ENCODE data around the gene MSMP. TPM values are rescaled to one million over a fixed set of nuclear protein-coding genes. Genes with fewer than 3 reads are reported as not detected.

MSMP gene
- total and polyA plus RNA-seq, 2 donors (not counting 3 experiments of a cell fraction or from before 2014, with no cell fraction given), result 18.8 to 29.0 TPM

DNA sequence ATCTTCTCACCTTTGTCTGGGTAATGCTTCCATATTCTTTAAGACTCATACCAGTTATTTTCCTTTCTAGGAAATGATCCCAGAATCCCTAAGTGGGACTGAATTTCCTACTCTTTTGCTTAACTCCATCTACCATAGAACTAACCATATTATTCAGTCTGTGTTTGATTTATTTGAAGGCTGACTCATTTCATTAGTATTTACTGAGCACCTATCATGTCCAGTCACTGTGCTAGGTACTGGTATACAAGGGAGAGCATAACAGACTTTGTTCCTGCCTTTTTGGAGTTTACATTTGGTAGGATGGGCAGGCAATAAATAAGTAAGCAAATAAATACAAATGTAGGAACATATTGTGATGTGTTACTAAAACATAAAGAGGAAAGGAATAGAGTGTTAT is 41.6 kb upstream of the MSMP start:
- no peak overlapping the region for H3K4me3 ChIP-seq (replicated peaks in 1 of 3; ENCODE audit: insufficient read depth in 1 of 3, low read depth in 1 of 3, low read length in 3 of 3)
- peaks cover 41% of the 10 kb centered on the region for H3K4me1 ChIP-seq (ENCODE audit: control insufficient read depth, extremely low read depth, insufficient read depth, low read length)
- no peaks in the 10 kb centered on the region for H4K20me1 ChIP-seq (replicated peaks; ENCODE audit: control insufficient read depth, extremely low read depth, insufficient read depth, low read length)
- dilution Hi-C loops (cut with MboI; ENCODE audit: extremely low pct_ligation_motif_present, low sequenced_read_pairs), result no loop called here
- CTCF ChIA-PET, result interaction anchor here (1.1 to 1.4 kb wide), 3 partner anchors 20 to 87 kb away, joined by 3 to 5 read pairs (median 5); no protein-coding TSS in a partner anchor
- DNase-seq (ENCODE audit: low read depth, low spot score), result no peak
- no peak for TF ChIP-seq GATA2 (IDR thresholded peaks at IDR 0.05; ENCODE audit: insufficient read depth, insufficient read length, low read depth, low read length)
- no peak for TF ChIP-seq EZH2 (IDR thresholded peaks at IDR 0.05; ENCODE audit: borderline replicate concordance, low read depth, low read length, severe bottlenecking)
- TF ChIP-seq JUN (IDR thresholded peaks at IDR 0.05; ENCODE audit: borderline replicate concordance, insufficient read depth, insufficient read length, low read depth), result no peak
- TF ChIP-seq, protein P1, sequence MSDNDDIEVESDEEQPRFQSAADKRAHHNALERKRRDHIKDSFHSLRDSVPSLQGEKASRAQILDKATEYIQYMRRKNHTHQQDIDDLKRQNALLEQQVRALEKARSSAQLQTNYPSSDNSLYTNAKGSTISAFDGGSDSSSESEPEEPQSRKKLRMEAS (IDR thresholded peaks at IDR 0.05; ENCODE audit: insufficient read depth, insufficient read length), result no peak
- no peak for TF ChIP-seq MYC (IDR thresholded peaks at IDR 0.05; ENCODE audit: low read depth, low read length)
- TF ChIP-seq, protein P2, sequence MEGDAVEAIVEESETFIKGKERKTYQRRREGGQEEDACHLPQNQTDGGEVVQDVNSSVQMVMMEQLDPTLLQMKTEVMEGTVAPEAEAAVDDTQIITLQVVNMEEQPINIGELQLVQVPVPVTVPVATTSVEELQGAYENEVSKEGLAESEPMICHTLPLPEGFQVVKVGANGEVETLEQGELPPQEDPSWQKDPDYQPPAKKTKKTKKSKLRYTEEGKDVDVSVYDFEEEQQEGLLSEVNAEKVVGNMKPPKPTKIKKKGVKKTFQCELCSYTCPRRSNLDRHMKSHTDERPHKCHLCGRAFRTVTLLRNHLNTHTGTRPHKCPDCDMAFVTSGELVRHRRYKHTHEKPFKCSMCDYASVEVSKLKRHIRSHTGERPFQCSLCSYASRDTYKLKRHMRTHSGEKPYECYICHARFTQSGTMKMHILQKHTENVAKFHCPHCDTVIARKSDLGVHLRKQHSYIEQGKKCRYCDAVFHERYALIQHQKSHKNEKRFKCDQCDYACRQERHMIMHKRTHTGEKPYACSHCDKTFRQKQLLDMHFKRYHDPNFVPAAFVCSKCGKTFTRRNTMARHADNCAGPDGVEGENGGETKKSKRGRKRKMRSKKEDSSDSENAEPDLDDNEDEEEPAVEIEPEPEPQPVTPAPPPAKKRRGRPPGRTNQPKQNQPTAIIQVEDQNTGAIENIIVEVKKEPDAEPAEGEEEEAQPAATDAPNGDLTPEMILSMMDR (IDR thresholded peaks at IDR 0.05; ENCODE audit: extremely low read depth in 1 of 2, insufficient read depth in 1 of 2, low read depth in 1 of 2, low read length in 2 of 2), result no peak
- no peak for TF ChIP-seq POLR2AphosphoS5 (IDR thresholded peaks at IDR 0.05; ENCODE audit: insufficient read depth, low read depth, low read length)
- TF ChIP-seq POLR2A (IDR thresholded peaks at IDR 0.05; ENCODE audit: low read depth, low read length), result no peak
- TF ChIP-seq FOS (IDR thresholded peaks at IDR 0.05; ENCODE audit: borderline replicate concordance, insufficient read depth, low read length), result no peak
- no peak overlapping the region for H3K27ac ChIP-seq (ENCODE audit: insufficient read depth, low read depth, low read length)
- peaks cover 7% of the 10 kb centered on the region for H3K79me2 ChIP-seq (ENCODE audit: control insufficient read depth, insufficient read depth, low read length)
- H3K36me3 ChIP-seq (ENCODE audit: control insufficient read depth in 2 of 2, extremely low read depth in 1 of 2, insufficient read depth in 2 of 2, low read length in 2 of 2), result no peaks in the 10 kb centered on the region
- intact Hi-C loops (cut with micrococcal nuclease), result no loop called here
- no peaks in the 10 kb centered on the region for H3K9me3 ChIP-seq (replicated peaks; ENCODE audit: control insufficient read depth, insufficient read depth, low read length)
- H2AFZ ChIP-seq (ENCODE audit: low read depth, low read length), result no peak overlapping the region
- FAIRE-seq, result no peak
- H3K9me1 ChIP-seq (replicated peaks; ENCODE audit: control insufficient read depth, extremely low read depth, insufficient read depth, low read length), result no peaks in the 10 kb centered on the region
- H3K4me2 ChIP-seq (ENCODE audit: insufficient read depth, low read length), result no peak overlapping the region
- POLR2A ChIA-PET, result interaction anchor here (0.6 kb wide), 1 partner anchor 33 kb away, joined by 5 read pairs; the partner anchor contains the start of genes FAM221B and TMEM8B
- no peak overlapping the region for H3K9ac ChIP-seq (replicated peaks; ENCODE audit: extremely low read depth, insufficient read depth, low read length)
- no TSS peak for BruUV-seq (replicated peaks)
- no peaks in the 10 kb centered on the region for H3K27me3 ChIP-seq (ENCODE audit: control insufficient read depth in 2 of 2, insufficient read depth in 2 of 2, low read length in 2 of 2)
